ENCODE results near the gene CDK6. TPM values are rescaled to one million over a fixed set of nuclear protein-coding genes. Genes with fewer than 3 reads are reported as not detected.

Gene CDK6
- total RNA-seq, 4 donors from 2014 or later = 11.2 to 18.5 (median 13.2) TPM

GRCh38 chr7:92841192-92841591 is 4.8 kb upstream of the CDK6 start:
- no peaks in the 10 kb centered on the region for H3K27me3 ChIP-seq
- intact Hi-C loops (cut with DNase I) = no loop called here
- TF ChIP-seq, protein P1, sequence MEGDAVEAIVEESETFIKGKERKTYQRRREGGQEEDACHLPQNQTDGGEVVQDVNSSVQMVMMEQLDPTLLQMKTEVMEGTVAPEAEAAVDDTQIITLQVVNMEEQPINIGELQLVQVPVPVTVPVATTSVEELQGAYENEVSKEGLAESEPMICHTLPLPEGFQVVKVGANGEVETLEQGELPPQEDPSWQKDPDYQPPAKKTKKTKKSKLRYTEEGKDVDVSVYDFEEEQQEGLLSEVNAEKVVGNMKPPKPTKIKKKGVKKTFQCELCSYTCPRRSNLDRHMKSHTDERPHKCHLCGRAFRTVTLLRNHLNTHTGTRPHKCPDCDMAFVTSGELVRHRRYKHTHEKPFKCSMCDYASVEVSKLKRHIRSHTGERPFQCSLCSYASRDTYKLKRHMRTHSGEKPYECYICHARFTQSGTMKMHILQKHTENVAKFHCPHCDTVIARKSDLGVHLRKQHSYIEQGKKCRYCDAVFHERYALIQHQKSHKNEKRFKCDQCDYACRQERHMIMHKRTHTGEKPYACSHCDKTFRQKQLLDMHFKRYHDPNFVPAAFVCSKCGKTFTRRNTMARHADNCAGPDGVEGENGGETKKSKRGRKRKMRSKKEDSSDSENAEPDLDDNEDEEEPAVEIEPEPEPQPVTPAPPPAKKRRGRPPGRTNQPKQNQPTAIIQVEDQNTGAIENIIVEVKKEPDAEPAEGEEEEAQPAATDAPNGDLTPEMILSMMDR (IDR thresholded peaks at IDR 0.05) = no peak
- TF ChIP-seq POLR2A (IDR thresholded peaks at IDR 0.05) = no peak
- no peaks in the 10 kb centered on the region for H3K9me3 ChIP-seq
- H3K27ac ChIP-seq = no peak overlapping the region
- no peaks in the 10 kb centered on the region for H3K36me3 ChIP-seq
- H3K4me1 ChIP-seq = no peaks in the 10 kb centered on the region
- 67 to 71% methylated on average over 3 of the region's 3 CpGs for WGBS, 2 donors
- no peak overlapping the region for H3K4me3 ChIP-seq (replicated peaks in 1 of 3)
- DNase-seq = no peak

- WGBS, 2 donors = 69% methylated on average over 5 of the region's 5 CpGs
- Histone ChIP-seq H3K4me1 (no peaks in the 10 kb centered on the region), H3K27ac (no peak overlapping the region), H3K9me3 (no peaks in the 10 kb centered on the region), H3K36me3 (no peaks in the 10 kb centered on the region), H3K27me3 (no peaks in the 10 kb centered on the region), H3K4me3 (replicated peaks in 1 of 3) (no peak overlapping the region)
- no peak for DNase-seq
- TF ChIP-seq, protein P1 (IDR thresholded peaks at IDR 0.05) = no peak
- TF ChIP-seq POLR2A (IDR thresholded peaks at IDR 0.05) = no peak
- intact Hi-C loops (cut with DNase I) = no loop called here
Observed at GRCh38 chr7:92840316-92840715, 3.9 kb upstream of the CDK6 start.

DNA sequence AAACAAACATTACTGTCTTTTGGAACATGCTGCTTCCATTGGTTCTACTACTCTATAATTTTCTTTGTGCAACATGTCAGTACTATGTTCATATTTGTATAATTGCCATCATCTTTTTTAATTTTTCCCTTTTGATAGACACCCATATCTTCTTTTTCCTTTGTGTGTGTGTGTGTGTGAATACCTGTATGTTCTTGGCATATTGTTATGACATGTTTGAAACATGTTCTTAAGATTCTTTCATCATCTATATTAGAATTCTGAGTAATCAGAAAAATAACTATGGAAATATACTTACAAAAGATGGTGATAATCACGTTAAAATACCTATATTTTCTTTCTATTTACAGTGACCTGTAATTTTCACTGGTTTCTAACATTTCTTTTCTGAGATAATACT is 3.5 kb upstream of the CDK6 start:
- intact Hi-C loops (cut with DNase I) = no loop called here
- no peaks in the 10 kb centered on the region for H3K9me3 ChIP-seq
- no peaks in the 10 kb centered on the region for H3K36me3 ChIP-seq
- H3K27ac ChIP-seq = no peak overlapping the region
- no peak overlapping the region for H3K4me3 ChIP-seq (replicated peaks in 1 of 3)
- DNase-seq = no peak
- no peak for TF ChIP-seq POLR2A (IDR thresholded peaks at IDR 0.05)
- TF ChIP-seq, protein P1 (IDR thresholded peaks at IDR 0.05) = no peak
- H3K27me3 ChIP-seq = no peaks in the 10 kb centered on the region
- no peaks in the 10 kb centered on the region for H3K4me1 ChIP-seq
- WGBS, 2 donors = 83 to 88% methylated on average over 1 of the region's 1 CpG

DNA sequence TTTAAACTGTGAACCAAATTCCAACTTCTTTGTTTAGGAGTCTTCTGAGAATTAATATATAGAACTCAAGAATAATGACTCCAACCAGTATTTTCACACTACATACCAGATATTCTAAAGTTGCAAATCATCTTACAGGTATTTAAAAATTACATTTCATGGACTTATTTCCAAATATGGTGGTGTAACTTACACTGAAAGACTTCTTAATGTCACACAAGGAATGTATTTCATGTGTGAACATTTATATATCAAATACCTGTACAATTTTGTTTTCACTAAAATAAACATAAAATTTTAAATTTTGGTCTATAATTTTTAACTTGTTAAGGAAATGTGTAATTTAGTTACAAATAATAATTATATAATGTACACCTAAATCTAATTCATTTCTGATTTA is 2.6 kb upstream of the CDK6 start:
- H3K27ac ChIP-seq = no peak overlapping the region
- DNase-seq = no peak
- TF ChIP-seq, protein P1 (IDR thresholded peaks at IDR 0.05) = no peak
- TF ChIP-seq POLR2A (IDR thresholded peaks at IDR 0.05) = no peak
- H3K36me3 ChIP-seq = no peaks in the 10 kb centered on the region
- intact Hi-C loops (cut with DNase I) = no loop called here
- no peaks in the 10 kb centered on the region for H3K27me3 ChIP-seq
- H3K9me3 ChIP-seq = no peaks in the 10 kb centered on the region
- H3K4me3 ChIP-seq (replicated peaks in 1 of 3) = no peak overlapping the region
- no peaks in the 10 kb centered on the region for H3K4me1 ChIP-seq

DNA sequence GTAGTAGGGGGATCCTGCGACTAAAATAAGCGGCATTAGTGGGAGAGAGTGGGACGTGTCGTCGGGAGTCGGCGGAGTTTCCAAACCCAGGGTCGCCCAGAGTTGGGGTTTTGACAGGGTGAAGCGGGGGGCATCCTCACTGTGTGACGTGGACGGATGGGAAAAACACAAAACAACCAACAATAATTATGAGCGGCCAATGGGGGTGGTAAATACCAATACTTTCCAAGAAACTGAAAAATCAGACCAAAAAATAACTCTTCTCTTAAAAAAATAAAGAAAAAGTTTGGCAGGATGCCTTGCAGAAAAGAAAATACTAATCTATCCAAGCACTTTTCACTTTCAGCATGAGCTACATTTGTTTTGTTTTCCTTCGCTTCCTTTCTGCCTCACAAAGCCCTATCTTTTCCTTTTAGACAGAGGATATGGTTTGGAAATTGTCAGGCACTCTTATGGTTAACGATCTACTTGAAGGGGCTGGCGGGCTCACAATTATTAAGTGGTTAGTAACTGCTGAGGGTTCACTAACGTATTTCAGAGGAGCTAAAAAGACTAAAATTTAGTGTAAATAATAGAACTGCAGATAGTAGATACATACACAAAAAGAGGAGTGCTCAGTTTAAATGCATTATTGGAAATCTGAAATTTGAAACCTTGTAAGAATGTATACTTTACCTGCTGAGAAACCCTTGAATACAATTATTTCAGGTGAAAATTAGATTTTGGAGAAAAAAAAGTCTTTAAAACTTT is 802 bp upstream of the CDK6 start:
- Histone ChIP-seq H3K4me3 (replicated peaks in 1 of 3) (peak overlapping the region in 2 of 3 donors; percentile 62 to 91), H3K9me3 (no peaks in the 10 kb centered on the region), H3K27me3 (no peaks in the 10 kb centered on the region), H3K27ac (peak overlapping the region; percentile 38 to 94 (median 85)), H3K36me3 (no peaks in the 10 kb centered on the region), H3K4me1 (peaks cover 4 to 6% of the 10 kb centered on the region in 2 donors)
- intact Hi-C loops (cut with DNase I) = no loop called here
- DNase-seq = peak; percentile 13 to 16
- TF ChIP-seq, protein P1 (IDR thresholded peaks at IDR 0.05) = no peak
- no peak for TF ChIP-seq POLR2A (IDR thresholded peaks at IDR 0.05)
- WGBS, 2 donors = 0% methylated on average over 16 of the region's 16 CpGs

Data from thyroid gland (tissue), 4 donors.